Measurements from ENCODE around the gene AMY2A.
"Not testable (repeated sequence)": the region's sequence is repeated elsewhere in the genome, so short reads cannot be mapped to it uniquely, and the experiment has no call there.

The AMY2A gene

DNA sequence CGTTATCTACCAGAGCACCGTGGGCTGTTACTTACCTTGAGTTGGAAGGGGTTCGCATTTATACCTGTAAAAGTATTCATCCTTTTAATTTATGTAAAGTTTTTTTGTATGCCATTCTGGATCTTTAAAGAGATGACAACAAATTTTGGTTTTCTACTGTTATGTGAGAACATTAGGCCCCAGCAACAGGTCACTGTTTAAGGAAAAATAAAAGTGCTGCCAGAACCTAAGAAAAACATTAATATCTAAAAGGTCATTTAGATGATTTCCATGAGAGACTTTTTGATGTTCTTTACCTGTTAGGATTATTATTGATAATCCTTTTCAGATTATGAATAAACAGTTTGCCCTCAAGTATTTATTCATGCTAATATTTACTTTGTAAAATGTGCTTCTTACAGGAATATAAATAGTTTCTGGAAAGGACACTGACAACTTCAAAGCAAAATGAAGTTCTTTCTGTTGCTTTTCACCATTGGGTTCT, at the start of gene AMY2A:
AMY2A (plus strand) TSS at position 434 of the 484 bp plus-strand sequence; CDS start at position 448, 14 bp downstream.
- H3K9ac ChIP-seq (ENCODE audit: low read depth in 1 of 2, low read length in 2 of 2); H3K27me3 ChIP-seq (ENCODE audit: control insufficient read depth in 1 of 2, insufficient read depth in 2 of 2, low read length in 2 of 2); H3K4me1 ChIP-seq (ENCODE audit: control insufficient read depth in 1 of 2, insufficient read depth in 2 of 2, low read length in 2 of 2); H3K9me3 ChIP-seq (ENCODE audit: control insufficient read depth in 1 of 2, low read length in 2 of 2); H3K4me3 ChIP-seq (ENCODE audit: low read depth in 1 of 2, low read length in 2 of 2); H3K36me3 ChIP-seq (ENCODE audit: control insufficient read depth in 1 of 2, insufficient read depth in 2 of 2, low read length in 2 of 2); H3K27ac ChIP-seq (ENCODE audit: low read depth, low read length): not testable (repeated sequence)

DNA sequence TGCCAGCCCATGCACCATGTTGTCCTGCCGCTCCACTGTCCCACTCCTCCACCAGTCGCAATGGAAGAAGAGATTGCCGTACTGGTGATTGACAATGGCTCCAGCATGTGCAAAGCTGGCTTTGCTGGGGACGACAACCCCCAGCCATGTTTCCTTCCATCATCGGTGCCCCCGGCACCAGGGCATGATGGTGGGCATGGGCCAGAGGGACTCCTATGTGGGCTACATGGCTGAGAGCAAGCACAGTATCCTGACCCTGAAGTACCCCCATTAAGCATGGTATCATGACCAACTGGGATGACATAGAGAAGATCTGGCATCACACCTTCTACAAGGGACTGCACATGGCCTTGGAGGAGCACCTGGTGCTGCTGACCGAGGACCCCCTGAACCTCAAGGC, 47.7 kb upstream of the AMY2A start:
- no peaks in the 10 kb centered on the region for H3K9me3 ChIP-seq (ENCODE audit: control insufficient read depth in 1 of 2, low read length in 2 of 2)
- H3K36me3 ChIP-seq (ENCODE audit: control insufficient read depth in 1 of 2, insufficient read depth in 2 of 2, low read length in 2 of 2) = peaks cover 0 to 9% of the 10 kb centered on the region in 2 donors
- H3K4me1 ChIP-seq (ENCODE audit: control insufficient read depth in 1 of 2, insufficient read depth in 2 of 2, low read length in 2 of 2) = no peaks in the 10 kb centered on the region
- no peak overlapping the region for H3K27ac ChIP-seq (ENCODE audit: low read depth, low read length)
- no peaks in the 10 kb centered on the region for H3K27me3 ChIP-seq (ENCODE audit: control insufficient read depth in 1 of 2, insufficient read depth in 2 of 2, low read length in 2 of 2)
- H3K9ac ChIP-seq (ENCODE audit: low read depth in 1 of 2, low read length in 2 of 2) = no peak overlapping the region
- no peak overlapping the region for H3K4me3 ChIP-seq (ENCODE audit: low read depth in 1 of 2, low read length in 2 of 2)

DNA sequence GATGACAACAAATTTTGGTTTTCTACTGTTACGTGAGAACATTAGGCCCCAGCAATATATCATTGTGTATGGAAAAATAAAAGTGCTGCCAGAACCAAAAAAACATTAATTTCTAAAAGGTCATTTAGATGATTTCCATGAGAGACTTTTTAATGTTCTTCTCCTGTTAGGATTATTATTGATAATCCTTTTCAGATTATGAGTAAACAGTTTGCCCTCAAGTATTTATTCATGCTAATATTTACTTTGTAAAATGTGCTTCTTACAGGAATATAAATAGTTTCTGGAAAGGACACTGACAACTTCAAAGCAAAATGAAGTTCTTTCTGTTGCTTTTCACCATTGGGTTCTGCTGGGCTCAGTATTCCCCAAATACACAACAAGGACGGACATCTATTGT, 45.9 kb upstream of the AMY2A start, which contains the start of gene AMY2B:
AMY2B (plus strand) TSS at position 301 of the 400 bp plus-strand sequence; CDS start at position 315, 14 bp downstream.
- not testable (repeated sequence) for H3K4me3 ChIP-seq (ENCODE audit: low read depth in 1 of 2, low read length in 2 of 2); H3K27me3 ChIP-seq (ENCODE audit: control insufficient read depth in 1 of 2, insufficient read depth in 2 of 2, low read length in 2 of 2); H3K9me3 ChIP-seq (ENCODE audit: control insufficient read depth in 1 of 2, low read length in 2 of 2); H3K9ac ChIP-seq (ENCODE audit: low read depth in 1 of 2, low read length in 2 of 2); H3K36me3 ChIP-seq (ENCODE audit: control insufficient read depth in 1 of 2, insufficient read depth in 2 of 2, low read length in 2 of 2); H3K4me1 ChIP-seq (ENCODE audit: control insufficient read depth in 1 of 2, insufficient read depth in 2 of 2, low read length in 2 of 2); H3K27ac ChIP-seq (ENCODE audit: low read depth, low read length)

DNA sequence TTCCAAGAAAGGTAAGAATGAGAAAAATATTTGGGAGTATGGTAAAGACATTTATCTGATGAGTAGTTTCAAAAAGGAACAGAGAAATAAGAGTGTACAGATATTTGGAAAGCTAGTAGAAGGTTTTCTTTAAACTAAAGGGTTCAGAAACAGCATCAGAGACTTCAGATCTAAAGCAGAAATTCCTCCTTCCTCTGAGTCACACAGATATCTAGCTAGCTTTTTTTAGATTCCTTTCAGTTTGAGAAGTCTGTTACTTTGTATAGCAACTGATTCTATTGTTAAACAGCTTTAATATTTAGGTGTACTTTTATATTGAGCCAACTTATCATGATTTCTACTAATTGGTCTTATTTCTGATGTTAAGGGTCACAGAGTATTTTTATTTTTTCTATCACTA, 41.2 kb upstream of the AMY2A start:
- Histone ChIP-seq H3K4me1 (ENCODE audit: control insufficient read depth in 1 of 2, insufficient read depth in 2 of 2, low read length in 2 of 2) (no peaks in the 10 kb centered on the region), H3K27ac (ENCODE audit: low read depth, low read length) (no peak overlapping the region), H3K9ac (ENCODE audit: low read depth in 1 of 2, low read length in 2 of 2) (no peak overlapping the region), H3K27me3 (ENCODE audit: control insufficient read depth in 1 of 2, insufficient read depth in 2 of 2, low read length in 2 of 2) (no peaks in the 10 kb centered on the region), H3K36me3 (ENCODE audit: control insufficient read depth in 1 of 2, insufficient read depth in 2 of 2, low read length in 2 of 2) (no peaks in the 10 kb centered on the region), H3K9me3 (ENCODE audit: control insufficient read depth in 1 of 2, low read length in 2 of 2) (no peaks in the 10 kb centered on the region), H3K4me3 (ENCODE audit: low read depth in 1 of 2, low read length in 2 of 2) (no peak overlapping the region)

DNA sequence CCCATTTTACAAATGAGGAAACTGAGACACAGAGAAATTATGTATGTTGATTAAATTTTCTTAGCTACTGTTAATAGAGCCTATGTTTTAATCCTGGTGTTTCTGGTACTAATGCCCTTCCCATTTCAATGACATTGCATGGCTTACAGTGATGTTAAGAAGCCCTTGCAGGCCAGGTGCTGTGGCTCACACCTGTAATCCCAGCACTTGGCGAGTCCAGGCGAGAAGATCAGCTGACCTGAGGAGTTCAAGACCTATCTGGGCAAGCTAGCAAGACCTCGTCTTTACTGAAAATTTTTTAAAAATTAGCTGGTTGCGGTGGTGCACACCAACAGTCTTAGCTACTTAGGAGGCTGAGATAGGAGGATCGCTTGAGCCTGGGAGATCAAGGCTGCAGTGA, 40.4 kb upstream of the AMY2A start:
- not testable (repeated sequence) for H3K9ac ChIP-seq (ENCODE audit: low read depth in 1 of 2, low read length in 2 of 2); H3K27ac ChIP-seq (ENCODE audit: low read depth, low read length); H3K36me3 ChIP-seq (ENCODE audit: control insufficient read depth in 1 of 2, insufficient read depth in 2 of 2, low read length in 2 of 2); H3K4me3 ChIP-seq (ENCODE audit: low read depth in 1 of 2, low read length in 2 of 2); H3K9me3 ChIP-seq (ENCODE audit: control insufficient read depth in 1 of 2, low read length in 2 of 2); H3K4me1 ChIP-seq (ENCODE audit: control insufficient read depth in 1 of 2, insufficient read depth in 2 of 2, low read length in 2 of 2); H3K27me3 ChIP-seq (ENCODE audit: control insufficient read depth in 1 of 2, insufficient read depth in 2 of 2, low read length in 2 of 2)

DNA sequence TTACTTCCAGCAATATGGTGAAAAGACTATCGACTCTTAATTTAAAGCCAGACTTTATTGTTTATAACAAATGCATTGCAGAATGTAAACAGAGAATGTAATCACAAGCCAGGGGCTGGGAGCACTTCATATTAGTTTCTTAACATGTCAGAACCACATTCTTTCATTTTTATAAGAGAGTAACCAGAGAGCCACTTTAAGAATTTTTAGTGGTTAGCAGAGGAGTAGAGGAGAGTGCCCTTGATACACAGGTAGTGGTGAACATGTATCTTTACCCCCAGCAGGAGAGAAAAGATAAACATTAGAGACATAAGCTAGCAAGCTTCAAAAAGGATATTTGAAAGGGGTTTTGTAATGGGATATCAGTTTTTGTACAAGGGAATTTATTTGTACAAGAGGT, 34.8 kb upstream of the AMY2A start:
- no peaks in the 10 kb centered on the region for H3K4me1 ChIP-seq (ENCODE audit: control insufficient read depth in 1 of 2, insufficient read depth in 2 of 2, low read length in 2 of 2)
- no peak overlapping the region for H3K27ac ChIP-seq (ENCODE audit: low read depth, low read length)
- no peak overlapping the region for H3K4me3 ChIP-seq (ENCODE audit: low read depth in 1 of 2, low read length in 2 of 2)

DNA sequence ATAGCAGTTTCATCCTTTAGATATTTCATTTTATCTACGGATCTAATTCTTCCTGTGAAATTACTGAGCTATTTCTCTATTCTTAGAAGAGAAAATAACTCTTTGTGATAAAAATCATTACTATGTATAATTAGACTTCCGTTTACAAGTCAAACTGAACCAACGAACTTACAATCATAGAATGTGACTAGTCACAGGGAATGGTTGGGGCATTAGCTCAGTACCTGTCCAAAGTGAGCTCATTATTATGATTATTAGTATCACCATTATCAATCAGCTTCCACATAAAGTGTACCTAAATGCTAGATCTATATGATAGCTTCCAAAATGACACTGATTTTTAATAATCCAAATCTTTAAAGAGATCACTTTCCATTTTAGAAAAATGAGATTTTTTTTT, 33.3 kb upstream of the AMY2A start:
- no peaks in the 10 kb centered on the region for H3K4me1 ChIP-seq (ENCODE audit: control insufficient read depth in 1 of 2, insufficient read depth in 2 of 2, low read length in 2 of 2)
- H3K27me3 ChIP-seq (ENCODE audit: control insufficient read depth in 1 of 2, insufficient read depth in 2 of 2, low read length in 2 of 2) = no peaks in the 10 kb centered on the region
- no peak overlapping the region for H3K9ac ChIP-seq (ENCODE audit: low read depth in 1 of 2, low read length in 2 of 2)
- no peaks in the 10 kb centered on the region for H3K36me3 ChIP-seq (ENCODE audit: control insufficient read depth in 1 of 2, insufficient read depth in 2 of 2, low read length in 2 of 2)
- peaks cover 0 to 2% of the 10 kb centered on the region in 2 donors for H3K9me3 ChIP-seq (ENCODE audit: control insufficient read depth in 1 of 2, low read length in 2 of 2)
- H3K4me3 ChIP-seq (ENCODE audit: low read depth in 1 of 2, low read length in 2 of 2) = no peak overlapping the region
- H3K27ac ChIP-seq (ENCODE audit: low read depth, low read length) = no peak overlapping the region

More for the DNA sequence above, 34.8 kb upstream of the AMY2A start:
- Histone ChIP-seq H3K36me3 (ENCODE audit: control insufficient read depth in 1 of 2, insufficient read depth in 2 of 2, low read length in 2 of 2) (no peaks in the 10 kb centered on the region), H3K9me3 (ENCODE audit: control insufficient read depth in 1 of 2, low read length in 2 of 2) (no peaks in the 10 kb centered on the region), H3K9ac (ENCODE audit: low read depth in 1 of 2, low read length in 2 of 2) (no peak overlapping the region), H3K27me3 (ENCODE audit: control insufficient read depth in 1 of 2, insufficient read depth in 2 of 2, low read length in 2 of 2) (no peaks in the 10 kb centered on the region)

DNA sequence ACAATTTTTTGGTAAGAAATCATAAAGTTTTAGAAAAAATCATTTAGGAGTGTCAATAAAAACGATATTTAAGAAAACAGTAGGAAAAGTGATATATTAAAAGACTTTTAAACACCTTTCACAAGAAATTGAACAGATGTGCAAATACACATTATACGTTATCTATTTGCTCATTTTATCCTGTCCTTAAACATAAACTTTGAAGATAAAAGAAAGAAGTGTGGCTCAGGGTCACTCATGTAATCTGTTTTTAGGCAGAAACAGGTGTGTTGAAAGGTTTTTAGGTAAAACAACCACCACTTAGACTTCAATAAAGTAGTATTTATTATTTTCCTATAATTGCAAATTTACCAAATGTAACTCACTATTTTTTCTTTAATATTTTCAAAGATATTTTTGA, 32.7 kb upstream of the AMY2A start:
- Histone ChIP-seq H3K27me3 (ENCODE audit: control insufficient read depth in 1 of 2, insufficient read depth in 2 of 2, low read length in 2 of 2) (no peaks in the 10 kb centered on the region), H3K4me1 (ENCODE audit: control insufficient read depth in 1 of 2, insufficient read depth in 2 of 2, low read length in 2 of 2) (no peaks in the 10 kb centered on the region), H3K9ac (ENCODE audit: low read depth in 1 of 2, low read length in 2 of 2) (no peak overlapping the region), H3K27ac (ENCODE audit: low read depth, low read length) (no peak overlapping the region), H3K4me3 (ENCODE audit: low read depth in 1 of 2, low read length in 2 of 2) (no peak overlapping the region), H3K36me3 (ENCODE audit: control insufficient read depth in 1 of 2, insufficient read depth in 2 of 2, low read length in 2 of 2) (no peaks in the 10 kb centered on the region), H3K9me3 (ENCODE audit: control insufficient read depth in 1 of 2, low read length in 2 of 2) (peaks cover 0 to 2% of the 10 kb centered on the region in 2 donors)

DNA sequence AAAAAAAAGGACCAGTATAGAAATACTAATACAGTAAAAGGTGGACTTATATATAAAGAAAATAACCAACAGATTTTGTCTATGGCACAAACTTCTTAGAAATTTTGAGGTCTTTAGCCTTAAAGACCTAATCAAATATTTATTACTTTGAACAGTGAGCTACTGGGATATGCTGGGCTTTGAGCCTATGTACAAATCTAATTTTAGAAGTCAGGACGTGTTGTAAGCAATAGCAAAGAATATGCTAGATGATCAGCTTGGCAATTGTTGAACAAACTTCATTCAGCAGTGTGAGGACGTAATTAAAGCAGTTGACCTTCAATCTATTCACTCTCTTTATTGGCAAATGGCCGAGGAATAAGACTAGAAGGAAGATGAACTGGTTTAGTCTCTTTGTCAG, 14.5 kb upstream of the AMY2A start:
- not testable (repeated sequence) for H3K4me1 ChIP-seq (ENCODE audit: control insufficient read depth in 1 of 2, insufficient read depth in 2 of 2, low read length in 2 of 2); H3K27me3 ChIP-seq (ENCODE audit: control insufficient read depth in 1 of 2, insufficient read depth in 2 of 2, low read length in 2 of 2); H3K9ac ChIP-seq (ENCODE audit: low read depth in 1 of 2, low read length in 2 of 2); H3K4me3 ChIP-seq (ENCODE audit: low read depth in 1 of 2, low read length in 2 of 2); H3K36me3 ChIP-seq (ENCODE audit: control insufficient read depth in 1 of 2, insufficient read depth in 2 of 2, low read length in 2 of 2); H3K9me3 ChIP-seq (ENCODE audit: control insufficient read depth in 1 of 2, low read length in 2 of 2); H3K27ac ChIP-seq (ENCODE audit: low read depth, low read length)

DNA sequence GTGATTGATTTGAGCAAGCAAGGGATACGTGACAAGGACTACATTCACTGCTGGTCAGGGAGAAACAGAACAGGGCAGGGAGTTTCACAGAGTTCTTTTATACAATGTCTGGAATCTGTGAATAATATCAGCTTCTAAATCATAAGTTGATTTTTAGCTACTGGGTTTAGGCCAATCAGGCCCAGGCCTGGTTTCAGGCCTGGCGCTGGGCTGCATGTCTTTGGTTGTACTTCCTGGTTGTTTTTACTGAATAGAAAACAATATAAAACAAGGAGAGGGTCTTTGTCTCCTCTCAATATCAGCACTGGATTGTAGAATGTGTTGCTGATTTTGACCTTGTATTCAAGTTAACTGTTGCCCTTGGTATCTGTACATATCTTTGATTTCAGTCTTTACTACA, 865 bp upstream of the AMY2A start:
- Histone ChIP-seq H3K27ac (ENCODE audit: low read depth, low read length) (no peak overlapping the region), H3K36me3 (ENCODE audit: control insufficient read depth in 1 of 2, insufficient read depth in 2 of 2, low read length in 2 of 2) (no peaks in the 10 kb centered on the region), H3K9me3 (ENCODE audit: control insufficient read depth in 1 of 2, low read length in 2 of 2) (no peaks in the 10 kb centered on the region), H3K9ac (ENCODE audit: low read depth in 1 of 2, low read length in 2 of 2) (no peak overlapping the region), H3K4me3 (ENCODE audit: low read depth in 1 of 2, low read length in 2 of 2) (no peak overlapping the region), H3K27me3 (ENCODE audit: control insufficient read depth in 1 of 2, insufficient read depth in 2 of 2, low read length in 2 of 2) (no peaks in the 10 kb centered on the region), H3K4me1 (ENCODE audit: control insufficient read depth in 1 of 2, insufficient read depth in 2 of 2, low read length in 2 of 2) (no peaks in the 10 kb centered on the region)

DNA sequence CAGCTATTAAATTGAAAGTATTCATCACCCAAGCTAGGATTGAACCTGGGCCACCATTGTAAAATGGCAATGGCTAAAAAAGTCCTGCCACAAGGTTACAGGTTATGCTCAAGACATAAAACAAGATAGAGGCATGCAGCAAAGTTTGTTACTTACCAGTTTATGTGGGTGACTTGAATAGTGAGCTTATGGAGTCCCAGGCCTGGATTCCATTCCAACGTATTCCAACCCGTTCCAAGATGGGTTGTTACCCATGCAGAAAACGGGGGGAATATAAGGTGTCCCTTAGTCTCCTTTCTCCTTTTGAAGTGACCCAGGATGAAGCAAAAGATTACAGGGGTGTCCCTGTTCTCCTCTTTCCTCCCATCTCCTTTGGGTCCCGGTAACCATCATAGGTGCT, 10.2 kb downstream of the AMY2A start:
- H3K27me3 ChIP-seq (ENCODE audit: control insufficient read depth in 1 of 2, insufficient read depth in 2 of 2, low read length in 2 of 2); H3K4me3 ChIP-seq (ENCODE audit: low read depth in 1 of 2, low read length in 2 of 2); H3K9me3 ChIP-seq (ENCODE audit: control insufficient read depth in 1 of 2, low read length in 2 of 2); H3K9ac ChIP-seq (ENCODE audit: low read depth in 1 of 2, low read length in 2 of 2); H3K4me1 ChIP-seq (ENCODE audit: control insufficient read depth in 1 of 2, insufficient read depth in 2 of 2, low read length in 2 of 2); H3K36me3 ChIP-seq (ENCODE audit: control insufficient read depth in 1 of 2, insufficient read depth in 2 of 2, low read length in 2 of 2); H3K27ac ChIP-seq (ENCODE audit: low read depth, low read length): not testable (repeated sequence)
